ENCODE results near the gene FGGY.

Gene FGGY

DNA sequence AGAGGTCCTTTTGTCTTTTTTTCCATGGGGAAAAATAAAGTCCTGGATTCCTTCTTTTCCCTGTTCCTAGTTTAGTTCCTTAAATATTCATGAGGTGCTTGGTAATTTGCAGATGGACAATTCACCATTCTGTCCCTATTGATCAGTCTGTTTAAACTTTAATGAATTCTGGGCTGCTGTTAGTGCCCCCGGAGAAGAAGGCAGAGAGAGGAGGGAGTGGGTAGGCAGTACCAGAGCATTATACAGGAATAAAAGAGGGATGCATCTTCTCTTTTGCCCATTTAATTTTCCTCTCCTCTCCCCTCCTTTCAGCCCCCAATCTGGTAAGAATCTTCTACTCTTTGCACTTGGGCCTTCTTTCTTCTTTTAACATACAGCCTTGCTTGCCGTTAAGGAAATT, 25.9 kb downstream of the FGGY start:
- H3K36me3 ChIP-seq (ENCODE audit: low read depth), result no peaks in the 10 kb centered on the region; the same call in 1 of the 2 replicates
- no peaks in the 10 kb centered on the region for H3K4me1 ChIP-seq (ENCODE audit: insufficient read depth, poor library complexity, severe bottlenecking)
- TF ChIP-seq, protein P1, sequence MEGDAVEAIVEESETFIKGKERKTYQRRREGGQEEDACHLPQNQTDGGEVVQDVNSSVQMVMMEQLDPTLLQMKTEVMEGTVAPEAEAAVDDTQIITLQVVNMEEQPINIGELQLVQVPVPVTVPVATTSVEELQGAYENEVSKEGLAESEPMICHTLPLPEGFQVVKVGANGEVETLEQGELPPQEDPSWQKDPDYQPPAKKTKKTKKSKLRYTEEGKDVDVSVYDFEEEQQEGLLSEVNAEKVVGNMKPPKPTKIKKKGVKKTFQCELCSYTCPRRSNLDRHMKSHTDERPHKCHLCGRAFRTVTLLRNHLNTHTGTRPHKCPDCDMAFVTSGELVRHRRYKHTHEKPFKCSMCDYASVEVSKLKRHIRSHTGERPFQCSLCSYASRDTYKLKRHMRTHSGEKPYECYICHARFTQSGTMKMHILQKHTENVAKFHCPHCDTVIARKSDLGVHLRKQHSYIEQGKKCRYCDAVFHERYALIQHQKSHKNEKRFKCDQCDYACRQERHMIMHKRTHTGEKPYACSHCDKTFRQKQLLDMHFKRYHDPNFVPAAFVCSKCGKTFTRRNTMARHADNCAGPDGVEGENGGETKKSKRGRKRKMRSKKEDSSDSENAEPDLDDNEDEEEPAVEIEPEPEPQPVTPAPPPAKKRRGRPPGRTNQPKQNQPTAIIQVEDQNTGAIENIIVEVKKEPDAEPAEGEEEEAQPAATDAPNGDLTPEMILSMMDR (IDR thresholded peaks at IDR 0.05; ENCODE audit: poor library complexity, severe bottlenecking), result no peak
- ATAC-seq (ENCODE audit: low read depth) (no peak), DNase-seq (ENCODE audit: low spot score) (no peak)
- no peak overlapping the region for H3K4me3 ChIP-seq (ENCODE audit: severe bottlenecking)
- H3K27me3 ChIP-seq (ENCODE audit: insufficient read depth, poor library complexity, severe bottlenecking), result no peaks in the 10 kb centered on the region
- H3K27ac ChIP-seq (ENCODE audit: poor library complexity, severe bottlenecking), result no peak overlapping the region
- no peaks in the 10 kb centered on the region for H3K9me3 ChIP-seq (ENCODE audit: severe bottlenecking)

DNA sequence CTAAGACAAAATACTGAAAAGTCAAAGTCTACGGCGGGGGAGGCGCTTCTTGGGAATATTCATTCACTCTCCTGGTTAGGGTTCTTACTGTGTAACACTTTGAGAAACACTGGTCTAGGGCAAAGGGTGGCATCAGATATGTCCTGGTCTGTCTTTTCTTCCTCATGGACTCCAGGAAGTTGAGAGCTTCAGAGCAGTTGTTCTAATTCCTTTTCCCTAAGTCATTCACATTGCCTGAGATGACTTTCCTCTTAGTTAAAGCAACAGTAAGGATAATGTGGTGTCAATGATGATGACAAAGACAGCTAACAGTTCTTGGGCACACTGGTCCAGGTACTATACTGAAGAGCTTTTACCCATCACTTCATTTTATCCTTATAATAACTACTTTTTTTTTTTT, 27.0 kb downstream of the FGGY start:
- no peaks in the 10 kb centered on the region for H3K27me3 ChIP-seq (ENCODE audit: insufficient read depth, poor library complexity, severe bottlenecking)
- H3K9me3 ChIP-seq (ENCODE audit: severe bottlenecking), result no peaks in the 10 kb centered on the region
- H3K36me3 ChIP-seq (ENCODE audit: low read depth), result no peaks in the 10 kb centered on the region; the same call in 1 of the 2 replicates
- TF ChIP-seq, protein P1 (IDR thresholded peaks at IDR 0.05; ENCODE audit: poor library complexity, severe bottlenecking), result no peak
- H3K4me3 ChIP-seq (ENCODE audit: severe bottlenecking), result no peak overlapping the region
- no peak overlapping the region for H3K27ac ChIP-seq (ENCODE audit: poor library complexity, severe bottlenecking)
- ATAC-seq (ENCODE audit: low read depth) (no peak), DNase-seq (ENCODE audit: low spot score) (no peak)
- no peaks in the 10 kb centered on the region for H3K4me1 ChIP-seq (ENCODE audit: insufficient read depth, poor library complexity, severe bottlenecking)

DNA sequence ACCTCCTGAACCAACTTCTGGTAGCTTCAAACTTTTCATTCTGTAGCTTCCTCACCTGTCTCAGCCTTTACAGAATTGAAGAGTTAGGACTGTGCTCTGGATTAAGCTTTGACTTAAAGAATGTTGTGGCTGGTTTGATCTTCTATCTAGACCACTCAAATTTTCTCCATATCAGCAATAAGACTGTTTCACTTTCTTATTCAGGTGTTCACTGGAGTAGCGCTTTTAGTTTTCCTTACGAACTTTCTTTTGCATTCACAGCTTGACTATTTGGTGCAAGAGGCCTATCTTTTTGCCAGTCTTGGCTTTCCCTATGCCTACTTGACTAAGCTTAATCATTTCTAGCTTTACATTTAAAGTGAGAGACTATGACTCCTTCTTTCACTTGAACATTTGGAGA, 31.5 kb downstream of the FGGY start:
- ATAC-seq (ENCODE audit: low read depth), result no peak

DNA sequence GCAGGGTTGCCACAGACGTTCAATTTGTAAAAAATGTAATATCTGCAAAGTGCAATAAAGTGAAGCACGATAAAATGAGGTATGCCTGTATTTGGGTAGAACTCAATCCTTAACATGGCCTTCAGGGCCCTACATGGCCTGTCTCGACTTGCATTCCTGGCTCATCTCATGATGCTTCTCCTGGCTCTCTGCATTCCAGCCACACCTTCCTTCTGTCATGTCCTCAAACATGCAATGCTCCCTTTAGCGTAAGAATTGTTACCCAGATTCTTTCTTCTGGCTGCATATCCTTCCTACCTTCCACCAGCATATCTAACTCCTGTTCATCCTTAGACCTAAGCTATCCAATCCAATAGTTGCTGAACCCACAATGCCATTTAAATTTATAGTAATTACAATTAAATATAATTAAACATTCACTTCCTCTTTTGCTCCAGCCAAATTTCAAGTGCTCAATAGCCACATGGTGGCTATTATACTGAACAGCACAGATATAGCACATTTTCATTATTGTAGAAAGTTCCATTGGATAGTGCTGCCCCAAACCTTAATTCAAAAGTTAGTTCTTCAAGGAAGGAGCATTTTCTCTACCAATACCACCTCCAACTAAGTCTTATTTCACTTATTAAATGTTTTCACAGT, 32.6 kb downstream of the FGGY start:
- Histone ChIP-seq H3K36me3 (ENCODE audit: low read depth) (no peaks in the 10 kb centered on the region; the same call in 1 of the 2 replicates), H3K4me3 (ENCODE audit: severe bottlenecking) (no peak overlapping the region), H3K9me3 (ENCODE audit: severe bottlenecking) (no peaks in the 10 kb centered on the region), H3K27me3 (ENCODE audit: insufficient read depth, poor library complexity, severe bottlenecking) (no peaks in the 10 kb centered on the region), H3K27ac (ENCODE audit: poor library complexity, severe bottlenecking) (peak overlapping the region; percentile 34), H3K4me1 (ENCODE audit: insufficient read depth, poor library complexity, severe bottlenecking) (peaks cover 19% of the 10 kb centered on the region)
- ATAC-seq (ENCODE audit: low read depth) (peak; percentile 96), DNase-seq (ENCODE audit: low spot score) (peak; percentile 68)
- TF ChIP-seq, protein P1 (IDR thresholded peaks at IDR 0.05; ENCODE audit: poor library complexity, severe bottlenecking), result no peak

More for the DNA sequence above, 31.5 kb downstream of the FGGY start:
- no peak overlapping the region for H3K4me3 ChIP-seq (ENCODE audit: severe bottlenecking)
- H3K4me1 ChIP-seq (ENCODE audit: insufficient read depth, poor library complexity, severe bottlenecking), result peaks cover 19% of the 10 kb centered on the region
- H3K36me3 ChIP-seq (ENCODE audit: low read depth), result no peaks in the 10 kb centered on the region; the same call in 1 of the 2 replicates
- TF ChIP-seq, protein P1 (IDR thresholded peaks at IDR 0.05; ENCODE audit: poor library complexity, severe bottlenecking), result no peak
- H3K27ac ChIP-seq (ENCODE audit: poor library complexity, severe bottlenecking), result no peak overlapping the region
- no peaks in the 10 kb centered on the region for H3K27me3 ChIP-seq (ENCODE audit: insufficient read depth, poor library complexity, severe bottlenecking)
- DNase-seq (ENCODE audit: low spot score), result no peak
- H3K9me3 ChIP-seq (ENCODE audit: severe bottlenecking), result no peaks in the 10 kb centered on the region
